Suprapubic skin (tissue), 3 donors: ENCODE measurements around the gene ITGA2.

Experiments
- CTCF ChIP-seq, 2 donors: fragments of 200-600 bp in 1 of 2; fragments of 450-650 bp in 1 of 2; sonication (generic) in 1 of 2; IDR thresholded peaks; one replicate each; pipeline ENCODE4 v1.5.1; 2016 to 2019; ENCODE audit warnings: antibody characterized with exemption in 2 of 2, mild to moderate bottlenecking in 1 of 2, moderate library complexity in 1 of 2
- EP300 ChIP-seq: sonication (generic); formaldehyde crosslinking; IDR thresholded peaks from one replicate; pipeline ENCODE4 v1.6.1; 2017; ENCODE audit warnings: antibody characterized with exemption

GRCh38 chr5:53071298-53071697 lies 82.1 kb downstream of the ITGA2 start:
- TF ChIP-seq CTCF (IDR thresholded peaks at IDR 0.05), result no peak
- no peak for TF ChIP-seq EP300
